ENCODE measurements around the gene NSL1. TPM values are rescaled to one million over a fixed set of nuclear protein-coding genes. Genes with fewer than 3 reads are reported as not detected.
"Not testable (repeated sequence)": the region's sequence is repeated elsewhere in the genome, so short reads cannot be mapped to it uniquely, and the experiment has no call there.

Gene NSL1
- 10 to 100 TPM; 42.8 to 46.0 TPM for total RNA-seq

GRCh38 chr1:212791676-212792395, at the start of gene NSL1, which contains the start of gene TATDN3:
Gene NSL1 (minus strand): TSS chr1:212791777. CDS start chr1:212791763, 14 bp downstream.
Gene TATDN3 (plus strand): TSS chr1:212791894. CDS start chr1:212791922, 28 bp downstream.
- Mint-ChIP-seq H3K36me3 (ENCODE audit: low read depth) (peaks cover 29% of the 10 kb centered on the region), H3K4me3 (peak within 1 kb of the TSS; percentile 99), H3K27me3 (no peaks in the 10 kb centered on the region), H3K4me1 (peaks cover 41% of the 10 kb centered on the region), H3K9me3 (peaks cover 3% of the 10 kb centered on the region), H3K27ac (peak within 1 kb of the TSS; percentile 99)
- ChIA-PET CTCF (interaction anchor here (0.6 to 1.4 kb wide), 6 partner anchors 50 to 315 kb away, joined by 3 to 7 read pairs (median 3); no protein-coding TSS in a partner anchor), POLR2A (interaction anchor here (0.7 kb wide), 1 partner anchor 121 kb away, joined by 4 read pairs; no protein-coding TSS in a partner anchor)
- peak; percentile 92 for DNase-seq

DNA sequence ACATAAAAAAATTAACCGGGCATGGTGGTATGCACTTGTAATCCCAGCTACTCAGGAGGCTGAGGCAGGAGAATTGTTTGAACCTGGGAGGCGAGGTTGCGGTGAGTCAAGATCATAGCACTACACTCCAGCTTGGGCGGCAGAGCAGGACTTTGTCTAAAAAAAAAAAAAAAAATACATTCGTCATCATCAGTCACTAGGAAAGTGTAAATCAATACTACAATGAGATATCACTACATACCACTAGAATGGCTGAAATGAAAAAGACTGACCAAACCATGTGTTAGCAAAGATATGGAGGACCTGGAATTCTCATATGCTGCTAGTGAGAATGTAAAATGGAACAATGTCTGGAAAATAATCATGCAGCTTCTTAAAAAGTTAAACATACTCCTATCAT, 46.6 kb upstream of the NSL1 start:
- Mint-ChIP-seq H3K4me3 (no peak overlapping the region), H3K36me3 (ENCODE audit: low read depth) (no peaks in the 10 kb centered on the region), H3K9me3 (no peaks in the 10 kb centered on the region), H3K27me3 (no peaks in the 10 kb centered on the region), H3K27ac (no peak overlapping the region), H3K4me1 (peaks cover 6% of the 10 kb centered on the region)
- ChIA-PET CTCF (interaction anchor here (1.3 kb wide), 1 partner anchor 10 kb away, joined by 4 read pairs; no protein-coding TSS in a partner anchor), POLR2A (no interaction called here)
- DNase-seq = no peak

DNA sequence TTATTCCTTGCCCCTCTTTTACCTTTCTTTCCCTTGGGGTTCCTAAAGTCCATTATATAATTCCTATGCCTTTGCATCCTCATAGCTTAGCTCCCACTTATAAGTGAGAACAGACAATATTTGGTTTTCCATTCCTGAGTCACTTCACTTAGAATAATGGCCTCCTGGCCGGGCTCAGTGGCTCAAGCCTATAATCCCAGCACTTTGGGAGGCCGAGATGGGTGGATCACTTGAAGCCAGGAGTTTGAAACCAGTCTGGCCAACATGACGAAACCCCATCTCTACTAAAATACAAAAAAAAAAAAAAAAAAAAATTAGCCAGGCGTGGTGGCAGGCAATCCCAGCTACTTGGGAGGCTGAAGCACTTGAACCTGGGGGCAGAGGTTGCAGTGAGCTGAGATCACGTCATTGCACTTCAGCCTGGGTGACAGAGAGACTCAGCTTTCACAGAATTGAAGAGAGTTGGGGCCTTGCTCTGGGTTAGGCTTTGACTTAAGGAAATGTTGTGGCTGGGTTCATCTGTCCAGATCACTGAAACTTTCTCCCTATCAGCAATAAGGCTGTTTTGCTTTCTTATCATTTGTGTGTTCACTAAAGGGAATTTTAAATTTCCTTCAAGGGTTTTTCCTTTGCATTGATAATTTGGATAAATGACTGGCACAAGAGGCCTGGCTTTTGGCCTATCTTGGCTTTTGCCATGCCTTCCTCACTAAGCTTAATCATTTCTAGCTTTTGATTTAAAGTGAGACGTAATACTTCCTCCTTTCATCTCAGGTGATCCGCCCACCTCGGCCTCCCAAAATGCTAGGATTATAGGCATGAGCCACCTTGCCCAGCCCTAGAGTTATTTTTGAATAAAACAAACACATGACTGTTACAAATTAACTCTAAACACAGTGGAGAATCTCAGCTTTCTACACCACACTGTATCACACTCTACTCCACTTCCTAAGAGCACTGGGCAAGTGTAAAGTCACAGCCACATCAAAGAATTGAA, 41.9 kb upstream of the NSL1 start:
- not testable (repeated sequence) for H3K27me3 Mint-ChIP-seq; H3K36me3 Mint-ChIP-seq (ENCODE audit: low read depth); H3K27ac Mint-ChIP-seq; H3K9me3 Mint-ChIP-seq; DNase-seq; H3K4me3 Mint-ChIP-seq
- POLR2A ChIA-PET = interaction anchor here (0.7 kb wide), 1 partner anchor 153 kb away, joined by 3 read pairs; no protein-coding TSS in a partner anchor
- H3K4me1 Mint-ChIP-seq = peaks cover 10% of the 10 kb centered on the region
- CTCF ChIA-PET = interaction anchor here (0.6 to 1.3 kb wide), 3 partner anchors 15 to 950 kb away, joined by 3 to 4 read pairs (median 3); no protein-coding TSS in a partner anchor

GRCh38 chr1:212828395-212828794, 36.8 kb upstream of the NSL1 start:
- Mint-ChIP-seq H3K27me3 (no peaks in the 10 kb centered on the region), H3K9me3 (peaks cover 21% of the 10 kb centered on the region), H3K36me3 (ENCODE audit: low read depth) (no peaks in the 10 kb centered on the region), H3K4me1 (peaks cover 4% of the 10 kb centered on the region), H3K27ac (no peak overlapping the region), H3K4me3 (no peak overlapping the region)
- DNase-seq = no peak
- POLR2A ChIA-PET = no interaction called here
- CTCF ChIA-PET = interaction anchor here (0.6 to 1.5 kb wide), 5 partner anchors 9 to 207 kb away, joined by 3 to 6 read pairs (median 3); no protein-coding TSS in a partner anchor

GRCh38 chr1:212827831-212828278, 36.3 kb upstream of the NSL1 start:
- ChIA-PET POLR2A (no interaction called here), CTCF (interaction anchor here (0.6 to 1.5 kb wide), 3 partner anchors 10 to 176 kb away, joined by 3 to 6 read pairs (median 4); no protein-coding TSS in a partner anchor)
- Mint-ChIP-seq H3K4me1 (peaks cover 4% of the 10 kb centered on the region), H3K4me3 (no peak overlapping the region), H3K27ac (no peak overlapping the region), H3K36me3 (ENCODE audit: low read depth) (no peaks in the 10 kb centered on the region), H3K27me3 (no peaks in the 10 kb centered on the region), H3K9me3 (peaks cover 21% of the 10 kb centered on the region)
- DNase-seq = no peak

DNA sequence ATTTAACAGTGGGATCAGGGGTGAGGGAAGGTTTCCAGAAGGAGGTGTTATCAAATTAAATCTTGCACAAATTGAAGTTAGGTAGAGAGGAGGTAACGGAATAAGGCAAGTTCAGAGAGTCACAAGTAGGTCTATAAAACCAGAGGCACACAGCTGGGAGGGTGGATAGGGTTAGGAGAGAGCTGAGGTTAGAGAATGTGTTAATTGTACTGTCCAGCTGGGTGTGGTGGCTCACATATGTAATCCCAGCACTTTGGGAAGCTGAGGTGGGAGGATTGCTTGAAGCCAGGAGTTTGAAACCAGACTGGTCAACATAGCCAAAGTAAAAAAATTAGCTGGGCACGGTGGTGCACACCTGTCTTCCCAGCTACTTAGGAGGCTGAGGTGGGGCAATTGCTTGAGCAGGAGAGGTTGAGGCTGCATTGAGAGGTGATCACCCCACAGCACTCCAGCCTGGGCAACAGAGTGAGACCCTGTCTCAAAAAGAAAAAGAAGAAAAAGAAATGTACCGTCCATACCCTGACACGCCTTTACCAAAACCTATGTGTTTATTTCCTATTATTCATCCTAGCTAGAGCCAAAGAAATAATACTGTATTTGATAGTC, 35.7 kb upstream of the NSL1 start:
- H3K4me1 Mint-ChIP-seq = peaks cover 4% of the 10 kb centered on the region
- no peak for DNase-seq
- no peaks in the 10 kb centered on the region for H3K36me3 Mint-ChIP-seq (ENCODE audit: low read depth)
- ChIA-PET POLR2A (no interaction called here), CTCF (interaction anchor here (1.1 to 1.5 kb wide), 3 partner anchors 11 to 75 kb away, joined by 3 to 4 read pairs (median 3); no protein-coding TSS in a partner anchor)
- no peak overlapping the region for H3K27ac Mint-ChIP-seq
- H3K9me3 Mint-ChIP-seq = peaks cover 21% of the 10 kb centered on the region
- no peaks in the 10 kb centered on the region for H3K27me3 Mint-ChIP-seq
- no peak overlapping the region for H3K4me3 Mint-ChIP-seq

GRCh38 chr1:212825798-212826452, 34.3 kb upstream of the NSL1 start:
- ChIA-PET CTCF (no interaction called here), POLR2A (no interaction called here)
- no peak overlapping the region for H3K4me3 Mint-ChIP-seq
- H3K27me3 Mint-ChIP-seq = no peaks in the 10 kb centered on the region
- no peaks in the 10 kb centered on the region for H3K4me1 Mint-ChIP-seq
- no peak overlapping the region for H3K27ac Mint-ChIP-seq
- H3K9me3 Mint-ChIP-seq = peaks cover 21% of the 10 kb centered on the region
- H3K36me3 Mint-ChIP-seq (ENCODE audit: low read depth) = no peaks in the 10 kb centered on the region
- DNase-seq = no peak

DNA sequence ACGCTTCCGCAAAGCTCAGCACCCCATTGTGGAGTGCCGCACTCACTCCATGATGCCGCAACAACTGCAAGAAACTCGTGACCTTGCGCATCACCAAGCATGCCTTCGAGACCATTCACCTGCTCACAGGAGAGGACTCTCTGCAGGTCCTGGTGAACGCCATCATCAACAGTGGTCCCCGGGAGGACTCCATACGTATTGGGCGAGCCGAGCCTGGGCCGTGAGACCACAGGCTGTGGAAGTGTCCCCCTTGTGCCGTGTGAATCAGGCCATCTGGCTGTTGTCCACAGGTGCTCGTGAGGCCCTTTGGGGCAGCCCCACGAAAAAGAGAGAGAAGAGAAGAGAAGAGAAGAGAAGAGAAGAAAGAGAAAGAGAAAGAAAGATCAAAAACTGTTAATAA, 32.6 kb upstream of the NSL1 start:
- Mint-ChIP-seq H3K27ac (no peak overlapping the region), H3K27me3 (no peaks in the 10 kb centered on the region), H3K9me3 (peaks cover 21% of the 10 kb centered on the region), H3K4me3 (no peak overlapping the region), H3K4me1 (peaks cover 3% of the 10 kb centered on the region), H3K36me3 (ENCODE audit: low read depth) (no peaks in the 10 kb centered on the region)
- DNase-seq = no peak
- POLR2A ChIA-PET = no interaction called here
- CTCF ChIA-PET = interaction anchor here (0.6 kb wide), 1 partner anchor 315 kb away, joined by 3 read pairs; no protein-coding TSS in a partner anchor

DNA sequence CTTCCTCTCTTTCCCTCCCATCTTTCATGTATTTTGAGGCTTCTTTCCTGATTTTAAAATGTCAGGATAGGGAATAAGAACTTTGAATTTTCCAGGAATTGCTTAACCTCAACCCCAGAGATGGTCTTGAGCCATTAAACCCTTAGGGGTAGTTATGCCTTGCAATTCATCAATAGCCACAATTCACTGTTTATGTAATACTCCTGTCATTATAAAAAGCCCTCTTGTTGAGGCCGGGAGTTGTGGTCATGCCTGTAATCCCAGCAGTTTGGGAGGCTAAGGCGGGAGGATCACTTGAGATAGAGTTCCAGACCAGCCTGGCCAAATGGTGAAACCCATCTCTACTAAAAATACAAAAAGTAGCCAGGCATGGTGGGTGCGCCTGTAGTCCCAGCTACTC, 31.4 kb upstream of the NSL1 start:
- CTCF ChIA-PET = interaction anchor here (0.5 to 1.3 kb wide), 2 partner anchors 8 to 18 kb away, joined by 3 read pairs; no protein-coding TSS in a partner anchor
- DNase-seq = no peak
- H3K27ac Mint-ChIP-seq = no peak overlapping the region

GRCh38 chr1:212820969-212821368, 29.4 kb upstream of the NSL1 start:
- DNase-seq = no peak
- no peaks in the 10 kb centered on the region for H3K36me3 Mint-ChIP-seq (ENCODE audit: low read depth)
- H3K4me1 Mint-ChIP-seq = peaks cover 3% of the 10 kb centered on the region
- ChIA-PET POLR2A (no interaction called here), CTCF (interaction anchor here (0.9 kb wide), 1 partner anchor 174 kb away, joined by 3 read pairs; no protein-coding TSS in a partner anchor)
- H3K4me3 Mint-ChIP-seq = no peak overlapping the region
- H3K27me3 Mint-ChIP-seq = no peaks in the 10 kb centered on the region
- H3K9me3 Mint-ChIP-seq = peaks cover 15% of the 10 kb centered on the region
- H3K27ac Mint-ChIP-seq = no peak overlapping the region

More for the DNA sequence above, 31.4 kb upstream of the NSL1 start:
- H3K27me3 Mint-ChIP-seq = no peaks in the 10 kb centered on the region
- H3K4me1 Mint-ChIP-seq = peaks cover 3% of the 10 kb centered on the region
- H3K9me3 Mint-ChIP-seq = peaks cover 21% of the 10 kb centered on the region
- no peaks in the 10 kb centered on the region for H3K36me3 Mint-ChIP-seq (ENCODE audit: low read depth)
- POLR2A ChIA-PET = no interaction called here
- H3K4me3 Mint-ChIP-seq = no peak overlapping the region

DNA sequence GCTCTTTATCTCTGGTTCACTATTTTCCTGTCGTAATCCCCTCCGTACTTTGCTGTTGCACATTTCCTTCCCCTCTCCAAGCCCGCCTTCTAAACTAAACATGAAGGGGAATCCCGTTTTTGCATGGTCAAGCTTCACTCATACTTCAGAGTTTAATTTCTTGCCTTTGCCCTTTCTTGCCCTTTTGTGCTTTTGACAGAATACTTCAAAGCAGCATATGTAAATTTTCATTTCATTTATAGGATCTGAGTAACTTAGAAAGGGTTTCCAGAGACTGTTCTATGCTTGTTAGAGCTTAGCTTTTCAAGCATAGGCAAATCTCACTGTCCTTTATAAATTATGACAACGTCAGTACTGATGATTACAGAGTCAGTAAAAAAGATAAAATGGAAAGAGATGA, 28.1 kb upstream of the NSL1 start:
- ChIA-PET POLR2A (interaction anchor here (0.6 kb wide), 1 partner anchor 83 kb away, joined by 3 read pairs; no protein-coding TSS in a partner anchor), CTCF (interaction anchor here (0.5 to 0.6 kb wide), 2 partner anchors 16 to 164 kb away, joined by 3 read pairs; no protein-coding TSS in a partner anchor)
- Mint-ChIP-seq H3K36me3 (ENCODE audit: low read depth) (no peaks in the 10 kb centered on the region), H3K9me3 (peaks cover 8% of the 10 kb centered on the region), H3K4me1 (peaks cover 3% of the 10 kb centered on the region), H3K27ac (no peak overlapping the region), H3K4me3 (no peak overlapping the region), H3K27me3 (no peaks in the 10 kb centered on the region)
- DNase-seq = no peak
